CD4-positive, alpha-beta T cell treated with Interleukin-6 for 4 hours (primary cell): ENCODE data around the gene HAUS5.
A peak's percentile ranks its signal among the peaks of the same experiment; 100 is the strongest.
"Not testable (repeated sequence)": the region's sequence is repeated elsewhere in the genome, so short reads cannot be mapped to it uniquely, and the experiment has no call there.

Experiments
- DNase-seq: peaks from one replicate; pipeline ENCODE4 v3.0.0-alpha.2; 2020; ENCODE audit warnings: mixed read lengths

Gene HAUS5

GRCh38 chr19:35644206-35644986, 31.9 kb downstream of the HAUS5 start:
- peak; percentile 98 for DNase-seq

GRCh38 chr19:35644987-35645679, 32.6 kb downstream of the HAUS5 start:
- peak; percentile 85 for DNase-seq

GRCh38 chr19:35645680-35646511, 33.4 kb downstream of the HAUS5 start:
- DNase-seq: no peak

- peak; percentile 95 for DNase-seq
Measured at GRCh38 chr19:35648017-35648961, 35.8 kb downstream of the HAUS5 start, which contains the start of gene COX6B1. COX6B1 (plus strand) TSS chr19:35648323; CDS start chr19:35651244, 2,921 bp downstream.

GRCh38 chr19:35650581-35650980, 38.0 kb downstream of the HAUS5 start:
- no peak for DNase-seq

- not testable (repeated sequence) for DNase-seq
Measured at GRCh38 chr19:35654828-35655227, 42.3 kb downstream of the HAUS5 start.

- no peak for DNase-seq
Measured at GRCh38 chr19:35655600-35655999, 43.1 kb downstream of the HAUS5 start.

GRCh38 chr19:35656700-35657099, 44.2 kb downstream of the HAUS5 start:
- no peak for DNase-seq

- DNase-seq: no peak
Measured at GRCh38 chr19:35657904-35658700, 45.6 kb downstream of the HAUS5 start.

GRCh38 chr19:35661995-35662340, 49.4 kb downstream of the HAUS5 start:
- DNase-seq: no peak

- no peak for DNase-seq
Measured at GRCh38 chr19:35663981-35664380, 51.4 kb downstream of the HAUS5 start.

GRCh38 chr19:35665157-35665556, 52.6 kb downstream of the HAUS5 start:
- no peak for DNase-seq

- DNase-seq: no peak
Measured at GRCh38 chr19:35665604-35666003, 53.1 kb downstream of the HAUS5 start.

- no peak for DNase-seq
Measured at GRCh38 chr19:35666251-35666913, 53.8 kb downstream of the HAUS5 start, which contains the start of gene UPK1A. UPK1A (plus strand) TSS chr19:35666517; CDS start chr19:35666813, 296 bp downstream.

GRCh38 chr19:35669566-35669965, 57.0 kb downstream of the HAUS5 start:
- no peak for DNase-seq

- DNase-seq: no peak
Measured at GRCh38 chr19:35669974-35670373, 57.4 kb downstream of the HAUS5 start.

GRCh38 chr19:35670686-35671085, 58.2 kb downstream of the HAUS5 start:
- DNase-seq: no peak

GRCh38 chr19:35671818-35672217, 59.3 kb downstream of the HAUS5 start:
- DNase-seq: no peak

- peak; percentile 45 for DNase-seq
Measured at GRCh38 chr19:35673121-35673804, 60.7 kb downstream of the HAUS5 start.
